Stromal cell of bone marrow (primary cell): ENCODE data around the gene CAMK2A.

Source experiments
- DNase-seq: peaks from one replicate; pipeline ENCODE4 v3.0.0-alpha.2; 2012; ENCODE audit warnings: low read depth

The CAMK2A gene

GRCh38 chr5:150300496-150301169 is 11.1 kb upstream of the CAMK2A start:
- no peak for DNase-seq

- DNase-seq: peak; percentile 42
Observed at GRCh38 chr5:150299571-150300327, 10.2 kb upstream of the CAMK2A start.

- DNase-seq: peak; percentile 99
Observed at GRCh38 chr5:150298701-150299451, 9.3 kb upstream of the CAMK2A start.

GRCh38 chr5:150297934-150298595 is 8.5 kb upstream of the CAMK2A start:
- DNase-seq: no peak

GRCh38 chr5:150297236-150297890 is 7.8 kb upstream of the CAMK2A start:
- DNase-seq: no peak

GRCh38 chr5:150296496-150296895 is 6.9 kb upstream of the CAMK2A start:
- DNase-seq: no peak

GRCh38 chr5:150295741-150296486 is 6.3 kb upstream of the CAMK2A start:
- no peak for DNase-seq

- DNase-seq: no peak
Observed at GRCh38 chr5:150295172-150295634, 5.6 kb upstream of the CAMK2A start.

GRCh38 chr5:150294551-150295071 is 5.0 kb upstream of the CAMK2A start:
- DNase-seq: no peak

GRCh38 chr5:150293091-150293941 is 3.7 kb upstream of the CAMK2A start:
- DNase-seq: no peak

- no peak for DNase-seq
Observed at GRCh38 chr5:150291388-150292385, 2.1 kb upstream of the CAMK2A start.

- DNase-seq: no peak
Observed at GRCh38 chr5:150288791-150289190, 782 bp downstream of the CAMK2A start.

GRCh38 chr5:150288361-150288760 is 1.2 kb downstream of the CAMK2A start:
- DNase-seq: no peak

GRCh38 chr5:150286820-150287219 is 2.8 kb downstream of the CAMK2A start:
- DNase-seq: no peak

- no peak for DNase-seq
Observed at GRCh38 chr5:150285114-150285513, 4.5 kb downstream of the CAMK2A start.

- DNase-seq: no peak
Observed at GRCh38 chr5:150284311-150284710, 5.3 kb downstream of the CAMK2A start.

GRCh38 chr5:150283904-150284303 is 5.7 kb downstream of the CAMK2A start:
- DNase-seq: no peak

- DNase-seq: no peak
Observed at GRCh38 chr5:150281987-150282386, 7.6 kb downstream of the CAMK2A start.
